COLO668 (cell line): ENCODE results near the gene COA7.

Source experiments
- DNase-seq: peaks from one replicate; lab custom pipeline; 2025; ENCODE audit not compliant: unreplicated experiment; lab: John Stamatoyannopoulos, UW

COA7 gene

DNA sequence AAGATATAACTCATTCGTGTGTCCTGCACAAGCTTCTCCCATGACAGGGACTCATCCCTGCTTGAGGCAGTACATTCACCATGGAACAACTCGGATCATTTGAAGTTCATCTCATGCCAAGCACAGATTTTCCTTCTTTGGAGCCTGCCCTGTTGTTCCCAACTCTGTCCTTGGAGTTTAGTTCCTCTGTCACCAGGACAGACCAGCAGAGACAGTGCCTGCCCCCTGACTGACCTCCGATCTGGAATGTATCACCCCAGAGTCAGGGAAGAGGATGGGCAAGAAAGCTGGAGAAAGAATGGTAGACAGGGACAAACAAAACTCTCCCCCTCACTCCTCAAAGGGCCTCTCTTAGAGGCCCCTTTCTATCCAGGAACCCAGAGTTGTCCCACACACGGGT lies 60.2 kb downstream of the COA7 start:
- DNase-seq = no peak

DNA sequence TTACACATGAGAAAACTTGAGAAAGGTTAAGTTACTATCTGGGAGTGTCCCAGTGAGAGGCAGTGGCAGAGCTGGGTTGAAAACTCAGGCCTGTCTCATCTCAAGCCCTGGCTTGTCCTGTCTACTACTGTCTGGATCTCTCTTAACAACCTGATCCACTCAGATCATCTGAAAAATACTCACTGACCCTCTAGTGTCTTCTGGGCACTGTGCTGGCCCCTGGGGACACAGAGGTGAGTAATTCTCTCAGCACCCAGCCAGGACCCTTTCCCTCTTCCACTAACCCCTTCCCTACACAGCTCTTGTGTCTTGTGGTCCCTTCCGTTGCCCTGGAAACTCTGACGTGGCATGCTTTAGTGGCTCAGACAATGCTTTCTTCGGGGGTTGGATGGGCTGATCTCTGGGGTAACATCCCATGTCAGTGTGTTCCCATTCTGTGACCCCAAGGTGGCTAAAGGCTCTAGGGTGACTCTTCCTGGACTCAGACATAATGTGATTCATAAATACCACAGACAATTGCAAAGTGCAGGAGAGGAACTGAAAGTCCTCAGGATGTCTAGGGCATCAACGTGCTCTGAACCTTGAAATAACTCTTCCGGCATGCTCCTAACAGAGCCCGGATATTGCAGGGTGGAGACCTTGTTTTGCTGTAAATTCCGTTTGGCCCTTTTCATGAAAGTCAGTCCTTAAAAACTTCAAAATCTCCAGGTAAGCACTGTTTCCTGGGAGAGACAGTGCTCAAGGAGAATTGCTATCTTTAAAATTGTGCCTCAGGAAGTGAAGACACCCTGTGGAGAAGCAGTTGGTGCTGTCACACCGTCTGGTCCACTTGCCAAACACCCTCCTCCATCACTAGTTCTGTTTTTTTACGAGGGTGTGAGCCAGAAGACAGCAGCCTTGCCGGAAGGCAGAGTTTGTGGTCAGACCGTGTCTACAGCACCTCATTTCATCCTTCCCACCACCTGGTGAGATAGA lies 61.1 kb downstream of the COA7 start:
- no peak for DNase-seq

DNA sequence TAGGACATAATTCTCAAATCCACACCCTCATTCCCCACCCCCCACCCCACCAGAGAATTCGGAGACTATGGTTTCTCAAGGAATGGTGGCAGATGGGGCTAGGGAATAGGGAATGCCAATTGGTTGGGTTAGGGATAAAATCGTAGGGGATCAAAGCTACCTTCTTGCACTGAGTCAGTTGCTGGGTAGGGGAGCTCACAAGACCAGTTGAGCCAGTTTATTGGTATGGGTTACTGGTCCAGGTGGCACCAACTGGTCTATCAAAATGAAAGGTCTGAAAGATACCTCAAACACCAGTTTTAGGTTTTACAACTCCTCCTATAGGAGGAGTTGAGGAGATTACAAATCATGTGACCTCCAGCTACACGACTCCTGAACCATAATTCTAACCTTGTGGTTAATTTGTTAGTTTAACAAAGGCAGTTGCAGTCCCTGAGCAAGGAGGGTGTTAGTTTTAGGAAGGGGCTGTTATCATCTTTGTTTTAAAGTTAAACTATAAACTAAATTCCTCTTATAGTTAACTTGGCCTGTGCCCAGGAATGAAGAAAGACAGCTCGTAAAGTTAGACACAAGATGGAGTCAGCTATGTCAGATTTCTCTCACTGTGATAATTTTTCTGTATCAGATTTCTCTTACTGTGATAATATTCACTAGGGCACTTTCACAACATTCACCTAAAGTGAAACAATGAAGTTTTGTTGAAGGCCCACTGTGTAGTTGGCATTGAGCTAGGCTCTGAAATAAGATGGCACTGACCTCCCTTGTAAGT lies 62.6 kb downstream of the COA7 start:
- no peak for DNase-seq
